OCI-LY3 (cell line): ENCODE data around the gene OSTN.

Experiments used
- CTCF ChIP-seq: fragments of 200-600, 300-600 bp; sonication (generic); IDR thresholded peaks from 2 replicates; pipeline ENCODE4 v1.5.1; 2014; ENCODE audit warnings: antibody characterized with exemption, low read length, low read depth
- EZH2phosphoT487 ChIP-seq: fragments of 200-600 bp; shearing (Covaris generic); IDR thresholded peaks from 2 replicates; pipeline ENCODE4 v1.6.1; 2018; ENCODE audit warnings: antibody characterized with exemption, mixed run types, low read depth

- TF ChIP-seq CTCF (no peak), EZH2phosphoT487 (no peak)
These were observed at the start of gene OSTN for GRCh38 chr3:191198932-191199331.
